GM12801 (cell line): Measurements from ENCODE around the gene RBMS1.

Experiments
- CTCF ChIP-seq: IDR thresholded peaks from one replicate; pipeline ENCODE4 v1.5.1; 2011; ENCODE audit warnings: control low read depth; ENCODE audit not compliant: insufficient read length; ENCODE audit errors: extremely low read depth

Gene RBMS1

GRCh38 chr2:160532388-160532787 lies 38.8 kb upstream of the RBMS1 start:
- no peak for TF ChIP-seq CTCF

- no peak for TF ChIP-seq CTCF
Observed at GRCh38 chr2:160522951-160523710, 29.5 kb upstream of the RBMS1 start.

- TF ChIP-seq CTCF = no peak
Observed at GRCh38 chr2:160517731-160518130, 24.1 kb upstream of the RBMS1 start.

GRCh38 chr2:160516547-160517365 lies 23.1 kb upstream of the RBMS1 start:
- TF ChIP-seq CTCF = no peak

GRCh38 chr2:160515120-160515519 lies 21.5 kb upstream of the RBMS1 start:
- no peak for TF ChIP-seq CTCF

GRCh38 chr2:160513120-160513519 lies 19.5 kb upstream of the RBMS1 start:
- TF ChIP-seq CTCF = no peak

GRCh38 chr2:160512491-160512890 lies 18.9 kb upstream of the RBMS1 start:
- no peak for TF ChIP-seq CTCF
